Astrocyte (in vitro differentiated cells and primary cell): ENCODE data around the gene KCNJ4. TPM values are rescaled to one million over a fixed set of nuclear protein-coding genes. Genes with fewer than 3 reads are reported as not detected.

ENCODE experiments used
- DNase-seq: peaks from one replicate; pipeline ENCODE4 v3.0.0-alpha.2; 2010; ENCODE audit warnings: low read depth
- FAIRE-seq: peaks from 2 replicates; lab custom pipeline; 2011; peaks lifted over from hg19 to GRCh38; lab: Jason Lieb, UNC
- H2AFZ ChIP-seq: 2 replicates; pipeline ENCODE4 v1.6.0; 2012; ENCODE audit warnings: low read depth, low read length, inconsistent platforms
- H3K27ac ChIP-seq: 2 replicates; pipeline ENCODE4 v1.5.1; 2011; ENCODE audit warnings: low read depth, low read length, inconsistent platforms
- H3K27me3 ChIP-seq: 2 replicates; pipeline ENCODE4 v1.6.0; 2011; ENCODE audit warnings: low read length, inconsistent platforms; ENCODE audit not compliant: insufficient read depth
- H3K36me3 ChIP-seq: 2 replicates; pipeline ENCODE4 v1.5.1; 2011; ENCODE audit warnings: low read length, inconsistent platforms; ENCODE audit not compliant: insufficient read depth
- H3K4me1 ChIP-seq: 2 replicates; pipeline ENCODE4 v1.5.1; 2011; ENCODE audit warnings: low read length, inconsistent platforms; ENCODE audit not compliant: insufficient read depth
- H3K4me2 ChIP-seq: 2 replicates; pipeline ENCODE4 v1.6.0; 2012; ENCODE audit warnings: low read length, inconsistent platforms
- H3K4me3 ChIP-seq: 2 replicates; pipeline ENCODE4 v1.5.1; 2011; ENCODE audit warnings: low read depth, mild to moderate bottlenecking, low read length, inconsistent platforms; ENCODE audit not compliant: insufficient read depth
- H3K79me2 ChIP-seq: 2 replicates; pipeline ENCODE4 v1.6.0; 2012; ENCODE audit warnings: mild to moderate bottlenecking, low read length, inconsistent platforms; ENCODE audit not compliant: insufficient read depth
- H3K9ac ChIP-seq: 2 replicates; pipeline ENCODE4 v1.6.0; 2012; ENCODE audit warnings: mild to moderate bottlenecking, low read length, inconsistent platforms
- H3K9me3 ChIP-seq: 2 replicates; pipeline ENCODE4 v1.5.1; 2012; ENCODE audit warnings: low read depth, mild to moderate bottlenecking, low read length, inconsistent platforms; ENCODE audit not compliant: insufficient read depth
- H4K20me1 ChIP-seq: 2 replicates; pipeline ENCODE4 v1.6.0; 2012; ENCODE audit warnings: low read length, inconsistent platforms; ENCODE audit not compliant: insufficient read depth
- H3K27ac Mint-ChIP-seq: one replicate; pipeline ENCODE4 v1.8.0; 2021; ENCODE audit warnings: mild to moderate bottlenecking, mixed read lengths; ENCODE audit not compliant: unreplicated experiment
- H3K27me3 Mint-ChIP-seq: one replicate; pipeline ENCODE4 v1.8.0; 2021; ENCODE audit warnings: low read depth, mixed read lengths; ENCODE audit not compliant: unreplicated experiment
- H3K36me3 Mint-ChIP-seq: one replicate; pipeline ENCODE4 v1.8.0; 2021; ENCODE audit warnings: low read depth, mixed read lengths; ENCODE audit not compliant: unreplicated experiment
- H3K4me1 Mint-ChIP-seq: one replicate; pipeline ENCODE4 v1.8.0; 2021; ENCODE audit warnings: low read depth, mixed read lengths; ENCODE audit not compliant: unreplicated experiment
- H3K4me3 Mint-ChIP-seq: one replicate; pipeline ENCODE4 v1.8.0; 2021; ENCODE audit warnings: mild to moderate bottlenecking, moderate library complexity, mixed read lengths; ENCODE audit not compliant: unreplicated experiment
- H3K9me3 Mint-ChIP-seq: one replicate; pipeline ENCODE4 v1.8.0; 2021; ENCODE audit warnings: mild to moderate bottlenecking, mixed read lengths; ENCODE audit not compliant: unreplicated experiment
- CTCF ChIP-seq: IDR thresholded peaks from 2 replicates; pipeline ENCODE4 v1.5.1; 2011; ENCODE audit warnings: low read depth, mild to moderate bottlenecking, inconsistent platforms, low read length, moderate library complexity; ENCODE audit not compliant: insufficient read depth
- EZH2 ChIP-seq: IDR thresholded peaks from 2 replicates; pipeline ENCODE4 v1.6.1; 2012; ENCODE audit warnings: mild to moderate bottlenecking, low read length, inconsistent platforms; ENCODE audit not compliant: insufficient read depth
- total RNA-seq: library from RNA; stranded (reverse); gene quantifications from 2 replicates; pipeline ENCODE4 v1.2.1, GENCODE V29; 2021

KCNJ4 gene
- total RNA-seq, 1 donor from 2014 or later = 0.30 TPM

- Mint-ChIP-seq H3K36me3 (no peaks in the 10 kb centered on the region), H3K9me3 (no peaks in the 10 kb centered on the region), H3K4me1 (peaks cover 4% of the 10 kb centered on the region), H3K27me3 (peaks cover 13% of the 10 kb centered on the region), H3K27ac (no peak overlapping the region), H3K4me3 (no peak overlapping the region)
- Histone ChIP-seq H3K9ac (no peak overlapping the region), H4K20me1 (no peaks in the 10 kb centered on the region), H3K4me2 (no peak overlapping the region), H3K4me1 (peaks cover 3% of the 10 kb centered on the region), H3K9me3 (no peaks in the 10 kb centered on the region), H3K27me3 (no peaks in the 10 kb centered on the region), H3K36me3 (no peaks in the 10 kb centered on the region), H3K4me3 (no peak overlapping the region), H2AFZ (no peak overlapping the region), H3K27ac (no peak overlapping the region), H3K79me2 (no peaks in the 10 kb centered on the region)
- TF ChIP-seq EZH2 = no peak
- TF ChIP-seq CTCF = no peak
- DNase-seq (no peak), FAIRE-seq (no peak)
Measured at GRCh38 chr22:38431266-38432010, 23.6 kb downstream of the KCNJ4 start.

GRCh38 chr22:38429499-38430068, 25.4 kb downstream of the KCNJ4 start:
- H3K36me3 Mint-ChIP-seq = no peaks in the 10 kb centered on the region
- no peak overlapping the region for H3K27ac Mint-ChIP-seq
- no peak overlapping the region for H3K27ac ChIP-seq
- TF ChIP-seq CTCF = no peak
- TF ChIP-seq EZH2 = no peak
- no peaks in the 10 kb centered on the region for H3K27me3 ChIP-seq
- H3K4me3 ChIP-seq = no peak overlapping the region
- peaks cover 10% of the 10 kb centered on the region for H3K27me3 Mint-ChIP-seq
- H3K9me3 ChIP-seq = no peaks in the 10 kb centered on the region
- H3K4me1 Mint-ChIP-seq = peaks cover 6% of the 10 kb centered on the region
- H3K9me3 Mint-ChIP-seq = no peaks in the 10 kb centered on the region
- no peak overlapping the region for H2AFZ ChIP-seq
- H3K4me2 ChIP-seq = no peak overlapping the region
- H4K20me1 ChIP-seq = no peaks in the 10 kb centered on the region
- DNase-seq = no peak
- FAIRE-seq = no peak
- no peaks in the 10 kb centered on the region for H3K79me2 ChIP-seq
- H3K4me1 ChIP-seq = peaks cover 3% of the 10 kb centered on the region
- no peak overlapping the region for H3K9ac ChIP-seq
- no peak overlapping the region for H3K4me3 Mint-ChIP-seq
- H3K36me3 ChIP-seq = no peaks in the 10 kb centered on the region

GRCh38 chr22:38428714-38429113, 26.3 kb downstream of the KCNJ4 start:
- Mint-ChIP-seq H3K9me3 (no peaks in the 10 kb centered on the region), H3K27ac (no peak overlapping the region), H3K36me3 (no peaks in the 10 kb centered on the region), H3K4me3 (no peak overlapping the region), H3K4me1 (peaks cover 7% of the 10 kb centered on the region), H3K27me3 (peaks cover 2% of the 10 kb centered on the region)
- H2AFZ ChIP-seq = no peak overlapping the region
- FAIRE-seq = no peak
- no peak overlapping the region for H3K4me2 ChIP-seq
- H3K36me3 ChIP-seq = no peaks in the 10 kb centered on the region
- peaks cover 3% of the 10 kb centered on the region for H3K4me1 ChIP-seq
- no peaks in the 10 kb centered on the region for H4K20me1 ChIP-seq
- no peak for DNase-seq
- H3K9ac ChIP-seq = no peak overlapping the region
- H3K27me3 ChIP-seq = no peaks in the 10 kb centered on the region
- H3K9me3 ChIP-seq = no peaks in the 10 kb centered on the region
- H3K27ac ChIP-seq = no peak overlapping the region
- no peak for TF ChIP-seq EZH2
- TF ChIP-seq CTCF = no peak
- H3K79me2 ChIP-seq = no peaks in the 10 kb centered on the region
- H3K4me3 ChIP-seq = no peak overlapping the region
